ENCODE data around the gene TAGLN2. TPM values are rescaled to one million over a fixed set of nuclear protein-coding genes. Genes with fewer than 3 reads are reported as not detected.

The TAGLN2 gene
- total RNA-seq, 1 donor from 2014 or later: 110 TPM

DNA sequence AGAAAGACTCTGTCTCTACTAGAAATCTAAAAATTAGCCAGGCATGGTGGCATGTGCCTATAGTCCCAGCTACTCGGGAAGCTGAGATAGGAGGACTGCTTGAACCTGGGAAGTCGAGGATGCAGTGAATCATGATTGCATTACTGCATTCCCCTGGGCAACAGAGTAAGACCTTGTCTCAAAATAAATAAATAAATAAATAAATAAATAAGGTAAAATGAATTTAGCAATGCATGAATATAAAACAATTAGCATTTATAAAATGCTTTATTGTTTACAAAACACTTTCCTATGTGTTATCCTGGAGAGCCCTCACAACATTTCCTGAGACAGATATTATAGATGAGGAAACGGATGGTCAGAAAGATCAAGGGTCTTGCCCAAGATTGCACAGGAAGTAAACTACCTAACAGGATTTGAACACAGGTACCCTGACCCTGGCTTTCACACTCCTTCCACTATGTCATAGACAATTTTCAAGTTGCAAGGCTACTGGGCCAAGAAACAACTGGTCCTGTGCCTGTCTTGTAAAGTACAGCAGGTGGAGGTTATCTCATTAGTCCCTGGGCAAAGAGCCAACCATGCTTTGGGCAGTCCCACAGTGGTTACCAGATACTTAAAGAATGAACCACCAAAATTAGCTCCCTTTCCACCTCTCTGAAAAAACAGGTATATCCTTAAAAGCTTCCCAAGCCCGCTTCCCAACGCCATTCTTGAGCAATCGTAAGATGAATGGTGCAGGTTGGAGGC is 47.4 kb downstream of the TAGLN2 start:
- Histone ChIP-seq H3K27ac (replicated peaks) (no peak overlapping the region), H3K9me3 (replicated peaks) (no peaks in the 10 kb centered on the region), H3K27me3 (ENCODE audit: low read depth) (peaks cover 2% of the 10 kb centered on the region), H3K36me3 (no peaks in the 10 kb centered on the region), H3K4me3 (no peak overlapping the region), H3K4me1 (peaks cover 5% of the 10 kb centered on the region)
- TF ChIP-seq, protein P1, sequence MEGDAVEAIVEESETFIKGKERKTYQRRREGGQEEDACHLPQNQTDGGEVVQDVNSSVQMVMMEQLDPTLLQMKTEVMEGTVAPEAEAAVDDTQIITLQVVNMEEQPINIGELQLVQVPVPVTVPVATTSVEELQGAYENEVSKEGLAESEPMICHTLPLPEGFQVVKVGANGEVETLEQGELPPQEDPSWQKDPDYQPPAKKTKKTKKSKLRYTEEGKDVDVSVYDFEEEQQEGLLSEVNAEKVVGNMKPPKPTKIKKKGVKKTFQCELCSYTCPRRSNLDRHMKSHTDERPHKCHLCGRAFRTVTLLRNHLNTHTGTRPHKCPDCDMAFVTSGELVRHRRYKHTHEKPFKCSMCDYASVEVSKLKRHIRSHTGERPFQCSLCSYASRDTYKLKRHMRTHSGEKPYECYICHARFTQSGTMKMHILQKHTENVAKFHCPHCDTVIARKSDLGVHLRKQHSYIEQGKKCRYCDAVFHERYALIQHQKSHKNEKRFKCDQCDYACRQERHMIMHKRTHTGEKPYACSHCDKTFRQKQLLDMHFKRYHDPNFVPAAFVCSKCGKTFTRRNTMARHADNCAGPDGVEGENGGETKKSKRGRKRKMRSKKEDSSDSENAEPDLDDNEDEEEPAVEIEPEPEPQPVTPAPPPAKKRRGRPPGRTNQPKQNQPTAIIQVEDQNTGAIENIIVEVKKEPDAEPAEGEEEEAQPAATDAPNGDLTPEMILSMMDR (IDR thresholded peaks at IDR 0.05; ENCODE audit: borderline replicate concordance): no peak
- intact Hi-C loops (cut with micrococcal nuclease): no loop called here
- no peak for DNase-seq

DNA sequence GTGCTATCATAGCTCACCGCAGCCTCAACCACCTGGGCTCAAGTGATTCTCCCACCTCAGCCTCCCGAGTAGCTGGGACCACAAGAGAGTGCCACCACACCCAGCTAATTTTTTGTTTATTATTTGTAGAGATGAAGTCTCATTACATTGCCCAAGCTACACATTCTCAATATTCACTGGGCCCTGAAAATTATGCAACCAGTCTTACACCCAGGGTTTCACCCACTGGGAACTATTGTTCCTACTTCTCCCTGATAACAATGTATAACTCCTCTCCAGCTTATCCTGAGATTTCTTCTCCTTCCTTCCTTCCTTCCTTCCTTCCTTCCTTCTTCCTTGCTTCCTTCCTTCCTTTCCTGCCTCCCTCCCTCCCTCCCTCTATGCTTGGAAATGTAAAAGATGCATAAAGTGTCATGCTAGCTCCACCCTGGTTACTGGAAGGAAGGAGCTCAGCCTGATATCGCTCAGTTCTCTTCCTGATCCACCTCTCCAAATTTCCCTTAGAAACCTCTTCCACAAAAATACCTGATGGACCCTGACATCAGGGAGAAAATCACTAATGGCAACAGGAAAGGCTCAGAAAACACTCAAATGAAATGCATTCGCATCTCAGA is 51.7 kb downstream of the TAGLN2 start:
- Histone ChIP-seq H3K27ac (replicated peaks) (no peak overlapping the region), H3K27me3 (ENCODE audit: low read depth) (peaks cover 12% of the 10 kb centered on the region), H3K4me1 (no peaks in the 10 kb centered on the region), H3K36me3 (no peaks in the 10 kb centered on the region), H3K9me3 (replicated peaks) (no peaks in the 10 kb centered on the region), H3K4me3 (no peak overlapping the region)
- TF ChIP-seq, protein P1 (IDR thresholded peaks at IDR 0.05; ENCODE audit: borderline replicate concordance): no peak
- intact Hi-C loops (cut with micrococcal nuclease): no loop called here
- no peak for DNase-seq

DNA sequence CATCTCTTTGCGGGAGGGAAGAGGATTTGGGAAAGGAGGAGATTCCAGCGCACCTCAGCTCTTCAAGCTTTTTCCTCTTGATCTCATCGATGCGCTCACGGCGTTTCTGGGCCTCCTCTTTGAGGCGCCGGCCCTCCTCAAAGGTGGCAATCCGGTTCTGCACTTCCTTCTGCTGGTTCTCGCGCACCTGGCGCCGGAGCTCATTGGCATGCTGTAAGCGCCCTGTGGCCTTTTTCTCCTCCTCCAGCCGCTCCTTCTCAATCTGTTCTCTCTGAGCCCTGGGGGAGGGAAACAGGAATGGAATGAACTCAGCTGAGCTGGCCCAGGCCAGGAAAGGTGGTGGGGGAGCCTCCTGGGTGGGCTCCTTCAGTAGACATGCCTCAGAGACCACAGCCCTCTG is 52.4 kb downstream of the TAGLN2 start:
- intact Hi-C loops (cut with micrococcal nuclease): no loop called here
- H3K9me3 ChIP-seq (replicated peaks): no peaks in the 10 kb centered on the region
- TF ChIP-seq, protein P1 (IDR thresholded peaks at IDR 0.05; ENCODE audit: borderline replicate concordance): no peak
- H3K36me3 ChIP-seq: no peaks in the 10 kb centered on the region
- H3K4me1 ChIP-seq: peaks cover 7% of the 10 kb centered on the region
- H3K27ac ChIP-seq (replicated peaks): no peak overlapping the region
- no peak overlapping the region for H3K4me3 ChIP-seq
- DNase-seq: no peak
- H3K27me3 ChIP-seq (ENCODE audit: low read depth): peaks cover 12% of the 10 kb centered on the region

DNA sequence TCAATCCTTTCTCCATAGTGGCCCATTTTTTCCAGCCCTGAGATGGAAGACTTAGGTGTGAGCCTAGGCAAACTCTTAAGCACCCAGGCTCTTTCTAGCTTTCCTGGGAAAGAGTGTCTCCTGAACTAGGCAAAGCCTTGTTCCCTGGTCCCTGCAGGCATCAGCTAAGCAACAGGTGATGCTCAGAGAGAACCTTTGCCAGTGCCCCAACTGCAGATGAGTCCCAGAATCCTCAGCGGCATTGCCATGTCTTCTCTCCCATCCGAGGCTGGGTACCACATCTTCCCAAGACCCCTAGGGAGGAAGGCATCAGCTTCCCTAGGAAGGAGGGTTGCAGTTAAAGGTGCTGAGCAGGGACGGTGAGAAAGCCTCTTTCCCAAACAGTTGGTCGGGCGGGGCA is 54.6 kb downstream of the TAGLN2 start:
- H3K4me1 ChIP-seq: peaks cover 17% of the 10 kb centered on the region
- no peak for DNase-seq
- intact Hi-C loops (cut with micrococcal nuclease): no loop called here
- H3K27me3 ChIP-seq (ENCODE audit: low read depth): peaks cover 12% of the 10 kb centered on the region
- no peaks in the 10 kb centered on the region for H3K36me3 ChIP-seq
- no peak overlapping the region for H3K27ac ChIP-seq (replicated peaks)
- no peaks in the 10 kb centered on the region for H3K9me3 ChIP-seq (replicated peaks)
- TF ChIP-seq, protein P1 (IDR thresholded peaks at IDR 0.05; ENCODE audit: borderline replicate concordance): no peak
- H3K4me3 ChIP-seq: no peak overlapping the region

DNA sequence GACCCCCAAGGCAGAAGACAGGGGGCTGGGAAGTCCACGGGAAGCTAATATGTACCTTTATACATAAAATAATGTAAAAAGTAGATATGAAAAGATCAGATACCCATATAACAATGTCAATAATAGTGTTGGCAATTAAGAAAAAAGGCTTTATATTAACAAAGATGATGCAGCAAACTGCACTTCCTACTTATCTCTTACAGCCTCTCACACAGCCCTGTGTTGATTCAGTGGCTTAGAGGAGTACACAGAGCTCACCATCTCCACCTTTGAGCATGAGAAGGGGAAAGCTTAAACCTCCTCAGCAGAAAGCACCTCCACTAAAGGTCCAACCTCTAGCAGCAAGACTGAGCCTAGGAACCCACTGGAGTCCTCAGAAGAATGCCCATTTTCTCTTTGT is 55.7 kb downstream of the TAGLN2 start:
- no peak for DNase-seq
- Histone ChIP-seq H3K4me3 (no peak overlapping the region), H3K4me1 (peaks cover 17% of the 10 kb centered on the region), H3K27me3 (ENCODE audit: low read depth) (peaks cover 12% of the 10 kb centered on the region), H3K9me3 (replicated peaks) (no peaks in the 10 kb centered on the region), H3K27ac (replicated peaks) (no peak overlapping the region), H3K36me3 (no peaks in the 10 kb centered on the region)
- intact Hi-C loops (cut with micrococcal nuclease): no loop called here
- TF ChIP-seq, protein P1 (IDR thresholded peaks at IDR 0.05; ENCODE audit: borderline replicate concordance): no peak
